ENCODE data around the gene PPP3R2.

Gene PPP3R2

GRCh38 chr9:101578378-101578777, 16.4 kb downstream of the PPP3R2 start:
- no peak for ATAC-seq
- TF ChIP-seq ZNF8 (CRISPR knock-in tag; IDR thresholded peaks at IDR 0.05) (no peak), PATZ1 (CRISPR knock-in tag; IDR thresholded peaks at IDR 0.05; ENCODE audit: borderline replicate concordance) (no peak), GLIS3 (CRISPR knock-in tag; IDR thresholded peaks at IDR 0.05) (no peak), ZFP30 (CRISPR knock-in tag; IDR thresholded peaks at IDR 0.05) (no peak), ISL1 (CRISPR knock-in tag; IDR thresholded peaks at IDR 0.05) (no peak)

- no peak for TF ChIP-seq BACH2 (CRISPR knock-in tag; IDR thresholded peaks at IDR 0.05; ENCODE audit: borderline replicate concordance)
- no peak for TF ChIP-seq ISL1 (CRISPR knock-in tag; IDR thresholded peaks at IDR 0.05)
- no peak for TF ChIP-seq OSR1 (CRISPR knock-in tag; IDR thresholded peaks at IDR 0.05)
- TF ChIP-seq CSRNP3 (CRISPR knock-in tag; IDR thresholded peaks at IDR 0.05): no peak
- no peak for ATAC-seq
Measured at GRCh38 chr9:101574731-101575333, 19.9 kb downstream of the PPP3R2 start.

GRCh38 chr9:101572316-101572715, 22.5 kb downstream of the PPP3R2 start:
- ATAC-seq: no peak

GRCh38 chr9:101571114-101571513, 23.7 kb downstream of the PPP3R2 start:
- no peak for ATAC-seq
- no peak for TF ChIP-seq TSHZ2 (CRISPR knock-in tag; IDR thresholded peaks at IDR 0.05)
- no peak for TF ChIP-seq ZFP30 (CRISPR knock-in tag; IDR thresholded peaks at IDR 0.05)
- no peak for TF ChIP-seq ZFP3 (CRISPR knock-in tag; IDR thresholded peaks at IDR 0.05)
- TF ChIP-seq ZNF565 (CRISPR knock-in tag; conservative IDR thresholded peaks at IDR 0.05; ENCODE audit: low read depth): no peak
- no peak for TF ChIP-seq BACH2 (CRISPR knock-in tag; IDR thresholded peaks at IDR 0.05; ENCODE audit: borderline replicate concordance)
- no peak for TF ChIP-seq ZNF70 (CRISPR knock-in tag; IDR thresholded peaks at IDR 0.05)
- TF ChIP-seq CSDC2 (CRISPR knock-in tag; IDR thresholded peaks at IDR 0.05): no peak
- TF ChIP-seq ESRRG (CRISPR knock-in tag; IDR thresholded peaks at IDR 0.05): no peak
- no peak for TF ChIP-seq TOX (CRISPR knock-in tag; IDR thresholded peaks at IDR 0.05; ENCODE audit: borderline replicate concordance)
- no peak for TF ChIP-seq ISL1 (CRISPR knock-in tag; IDR thresholded peaks at IDR 0.05)
- no peak for TF ChIP-seq ZNF8 (CRISPR knock-in tag; IDR thresholded peaks at IDR 0.05)
- no peak for TF ChIP-seq TCF4 (CRISPR knock-in tag; IDR thresholded peaks at IDR 0.05; ENCODE audit: borderline replicate concordance)
- no peak for TF ChIP-seq ZC3H10 (CRISPR knock-in tag; IDR thresholded peaks at IDR 0.05)
- TF ChIP-seq OSR1 (CRISPR knock-in tag; IDR thresholded peaks at IDR 0.05): no peak
- TF ChIP-seq ARNTL (CRISPR knock-in tag; IDR thresholded peaks at IDR 0.05; ENCODE audit: borderline replicate concordance, low read depth): no peak

More at GRCh38 chr9:101572316-101572715, 22.5 kb downstream of the PPP3R2 start:
- no peak for TF ChIP-seq ZNF70 (CRISPR knock-in tag; IDR thresholded peaks at IDR 0.05)
- TF ChIP-seq CSDC2 (CRISPR knock-in tag; IDR thresholded peaks at IDR 0.05): no peak
- TF ChIP-seq PPARA (CRISPR knock-in tag; IDR thresholded peaks at IDR 0.05; ENCODE audit: borderline replicate concordance): no peak
- no peak for TF ChIP-seq TCF4 (CRISPR knock-in tag; IDR thresholded peaks at IDR 0.05; ENCODE audit: borderline replicate concordance)
- no peak for TF ChIP-seq ZNF8 (CRISPR knock-in tag; IDR thresholded peaks at IDR 0.05)

GRCh38 chr9:101569741-101570501, 24.8 kb downstream of the PPP3R2 start:
- no peak for ATAC-seq
- TF ChIP-seq ZC3H10 (CRISPR knock-in tag; IDR thresholded peaks at IDR 0.05) (no peak), BACH2 (CRISPR knock-in tag; IDR thresholded peaks at IDR 0.05; ENCODE audit: borderline replicate concordance) (no peak), ARNTL (CRISPR knock-in tag; IDR thresholded peaks at IDR 0.05; ENCODE audit: borderline replicate concordance, low read depth) (no peak), TOX (CRISPR knock-in tag; IDR thresholded peaks at IDR 0.05; ENCODE audit: borderline replicate concordance) (no peak)

Data from SK-N-SH treated with all-trans-retinoic acid at 6 μM for 48 hours (cell line).